Measurements from ENCODE around the gene DENND1C.

DENND1C gene

GRCh38 chr19:6417713-6418561, 63.6 kb downstream of the DENND1C start:
- Histone ChIP-seq H3K36me3 (peaks cover 88% of the 10 kb centered on the region), H3K9me3 (ENCODE audit: severe bottlenecking) (no peaks in the 10 kb centered on the region), H3K27ac (no peak overlapping the region), H3K4me3 (ENCODE audit: low read depth, low read length) (no peak overlapping the region), H3K27me3 (ENCODE audit: insufficient read depth, low read depth, severe bottlenecking) (no peaks in the 10 kb centered on the region)
- peak; percentile 55 for DNase-seq
- peak; percentile 77 for TF ChIP-seq CTCF (IDR thresholded peaks at IDR 0.05; ENCODE audit: low read depth, low read length)

Data from WERI-Rb-1 (cell line).